HCT116 (cell line): Measurements from ENCODE around the gene CDX1. TPM values are rescaled to one million over a fixed set of nuclear protein-coding genes. Genes with fewer than 3 reads are reported as not detected.

ENCODE experiments used
- ATAC-seq: fragments of 200-7000 bp; cut with Tn5 transposase; 2 replicates; pipeline ENCODE4 v1.9.1; 2020; ENCODE audit warnings: mild to moderate bottlenecking, moderate library complexity
- BruUV-seq: library from RNA; stranded (reverse); fragments of 400-500 nt; replicated peaks from 2 replicates; lab custom pipeline; 2021; lab: Mats Ljungman, UMichigan
- CTCF ChIA-PET: fragments of 300-600 bp; sonication (Branson Sonifier 250); formaldehyde crosslinking; loops from one replicate; lab custom pipeline; 2021; ENCODE audit warnings: antibody characterized with exemption; lab: Charles Lee
- POLR2A ChIA-PET: fragments of 300-600, 350-600 bp; sonication (Branson Sonifier 250); formaldehyde crosslinking; loops from one replicate; lab custom pipeline; 2021; ENCODE audit warnings: antibody characterized with exemption; lab: Charles Lee
- RAD21 ChIA-PET, 2 experiments: fragments of 300-600 bp; sonication (Branson Sonifier 250); formaldehyde crosslinking; loops; one replicate each; lab custom pipeline; 2023; ENCODE audit warnings: low total read pairs in 2 of 2; ENCODE audit not compliant: uncharacterized antibody in 2 of 2, unreplicated experiment in 2 of 2, low non-redundant PET in 1 of 2; lab: Charles Lee
- DNase-seq: peaks from one replicate; pipeline ENCODE4 v3.0.0-alpha.2; 2010; ENCODE audit warnings: low read depth, low spot score
- H2AFZ ChIP-seq: fragments of 200-600 bp; shearing (Covaris generic), sonication (generic); 2 replicates; pipeline ENCODE4 v1.6.1; 2017; ENCODE audit warnings: low read depth, mixed run types, mixed read lengths, antibody characterized with exemption, low read length; ENCODE audit not compliant: poor library complexity, severe bottlenecking
- H3K27ac ChIP-seq: 2 replicates; pipeline ENCODE4 v1.5.1; 2012; ENCODE audit warnings: low read depth, low read length
- H3K27me3 ChIP-seq: fragments of 200-600 bp; sonication (generic); 2 replicates; pipeline ENCODE4 v1.6.1; 2016; ENCODE audit warnings: mixed run types, low read length, mixed read lengths; ENCODE audit not compliant: insufficient read depth
- H3K36me3 ChIP-seq, 2 experiments: fragments of 200-500 bp in 1 of 2; fragments of 200-600 bp in 1 of 2; sonication (Bioruptor generic) in 1 of 2; sonication (generic) in 1 of 2; 2 replicates each; pipeline versions ENCODE4 v1.5.1 to v1.6.1; 2014 to 2016; ENCODE audit warnings: low read length in 2 of 2, inconsistent platforms in 1 of 2, mixed read lengths in 1 of 2, mixed run types in 1 of 2; ENCODE audit not compliant: insufficient read depth in 2 of 2, control insufficient read depth in 1 of 2
- H3K4me1 ChIP-seq, 2 experiments: fragments of 200-600 bp in 1 of 2; sonication (generic) in 1 of 2; 2 replicates each; pipeline versions ENCODE4 v1.5.1 to v1.6.1; 2012 to 2017; ENCODE audit warnings: low read length in 2 of 2, inconsistent platforms in 1 of 2, mild to moderate bottlenecking in 1 of 2, mixed read lengths in 1 of 2, mixed run types in 1 of 2, moderate library complexity in 1 of 2; ENCODE audit not compliant: insufficient read depth in 2 of 2, control insufficient read depth in 1 of 2
- H3K4me2 ChIP-seq: fragments of 200-600 bp; sonication (generic); 2 replicates; pipeline ENCODE4 v1.6.1; 2017; ENCODE audit warnings: mixed run types, low read length, mixed read lengths
- H3K4me3 ChIP-seq, 2 experiments: fragments of 200-600 bp in 1 of 2; sonication (generic) in 1 of 2; replicated peaks in 1 of 2; 2 replicates each; pipeline ENCODE4 v1.5.1; 2011 to 2016; ENCODE audit warnings: low read length in 2 of 2, control low read depth in 1 of 2, low read depth in 1 of 2, mild to moderate bottlenecking in 1 of 2, mixed read lengths in 1 of 2, mixed run types in 1 of 2
- H3K79me2 ChIP-seq: fragments of 200-600 bp; sonication (generic); 2 replicates; pipeline ENCODE4 v1.6.1; 2017; ENCODE audit warnings: mild to moderate bottlenecking, mixed run types, low read length, moderate library complexity, mixed read lengths; ENCODE audit not compliant: insufficient read depth
- H3K9ac ChIP-seq: fragments of 200-600 bp; sonication (generic); 2 replicates; pipeline ENCODE4 v1.6.1; 2016; ENCODE audit warnings: low read length, mixed read lengths
- H3K9me2 ChIP-seq: fragments of 200-600 bp; sonication (generic), shearing (Covaris generic); 2 replicates; pipeline ENCODE4 v1.6.1; 2017; ENCODE audit warnings: mixed run types, mild to moderate bottlenecking, moderate library complexity; ENCODE audit not compliant: insufficient read depth
- H3K9me3 ChIP-seq, 2 experiments: fragments of 200-500 bp in 1 of 2; fragments of 200-600 bp in 1 of 2; sonication (Bioruptor generic) in 1 of 2; sonication (generic) in 1 of 2; 2 replicates each; pipeline ENCODE4 v1.6.1; 2014 to 2017; ENCODE audit warnings: low read length in 2 of 2, mixed read lengths in 2 of 2, inconsistent platforms in 1 of 2, low read depth in 1 of 2, mild to moderate bottlenecking in 1 of 2, mixed run types in 1 of 2, moderate library complexity in 1 of 2; ENCODE audit not compliant: control insufficient read depth in 1 of 2, insufficient read depth in 1 of 2
- H4K20me1 ChIP-seq: fragments of 200-600 bp; sonication (generic), shearing (Covaris generic); 2 replicates; pipeline ENCODE4 v1.6.1; 2017; ENCODE audit warnings: mixed run types, mild to moderate bottlenecking, moderate library complexity; ENCODE audit not compliant: insufficient read depth
- CEBPB ChIP-seq: IDR thresholded peaks from 2 replicates; pipeline ENCODE4 v1.6.1; 2012; ENCODE audit warnings: low read depth
- CTCF ChIP-seq, 3 experiments: fragments of 200-600 bp in 1 of 3; sonication (generic) in 1 of 3; IDR thresholded peaks in 2 of 3; conservative IDR thresholded peaks in 1 of 3; 2 replicates each; pipeline ENCODE4 v1.5.1; 2012 to 2017; ENCODE audit warnings: low read depth in 2 of 3, low read length in 2 of 3, antibody characterized with exemption in 1 of 3, borderline replicate concordance in 1 of 3, control low read depth in 1 of 3, mild to moderate bottlenecking in 1 of 3, mixed read lengths in 1 of 3, mixed run types in 1 of 3, moderate library complexity in 1 of 3; ENCODE audit not compliant: insufficient read depth in 1 of 3
- EGR1 ChIP-seq: IDR thresholded peaks from 2 replicates; pipeline ENCODE4 v1.6.1; 2012; ENCODE audit warnings: low read depth
- EZH2 ChIP-seq: fragments of 200-600 bp; sonication (generic); IDR thresholded peaks from 2 replicates; pipeline ENCODE4 v1.6.1; 2017; ENCODE audit warnings: antibody characterized with exemption, mixed run types
- FOSL1 ChIP-seq: IDR thresholded peaks from 2 replicates; pipeline ENCODE4 v1.6.1; 2012; ENCODE audit warnings: low read depth
- MAX ChIP-seq: IDR thresholded peaks from 2 replicates; pipeline ENCODE4 v1.6.1; 2012
- POLR2A ChIP-seq: IDR thresholded peaks from 2 replicates; pipeline ENCODE4 v1.7.0; 2011; ENCODE audit warnings: borderline replicate concordance; ENCODE audit not compliant: insufficient read depth, insufficient read length; ENCODE audit errors: extremely low read depth
- RAD21 ChIP-seq: IDR thresholded peaks from 2 replicates; pipeline ENCODE4 v1.6.1; 2012; ENCODE audit warnings: low read depth, mild to moderate bottlenecking
- REST ChIP-seq: IDR thresholded peaks from 2 replicates; pipeline ENCODE4 v1.6.1; 2012; ENCODE audit warnings: low read depth
- SIN3A ChIP-seq: IDR thresholded peaks from 2 replicates; pipeline ENCODE4 v1.6.1; 2012; ENCODE audit warnings: low read depth
- TCF7L2 ChIP-seq: IDR thresholded peaks from 2 replicates; pipeline ENCODE4 v1.7.0; 2011; ENCODE audit warnings: borderline replicate concordance, inconsistent platforms; ENCODE audit not compliant: insufficient read depth, insufficient read length; ENCODE audit errors: extremely low read depth
- intact Hi-C: fragments of 100-400 bp; cut with micrococcal nuclease; formaldehyde crosslinking; loops from 2 replicates; pipeline ENCODE4 v1.10.0; 2022
- total RNA-seq: library from RNA; stranded (reverse); gene quantifications from one replicate; pipeline ENCODE4 v1.2.1, GENCODE V29; 2021; ENCODE audit not compliant: unreplicated experiment

Gene CDX1
- total RNA-seq, 1 experiment from 2014 or later = not detected

- TF ChIP-seq CTCF (IDR thresholded peaks at IDR 0.05 in 2 of 3, conservative IDR thresholded peaks at IDR 0.05 in 1 of 3; ENCODE audit: borderline replicate concordance in 1 of 3, insufficient read depth in 1 of 3, low read depth in 2 of 3, low read length in 2 of 3) = no peak
Measured at GRCh38 chr5:150129454-150129812, 37.1 kb upstream of the CDX1 start (continued).

- Histone ChIP-seq H3K27me3 (no peaks in the 10 kb centered on the region), H4K20me1 (no peaks in the 10 kb centered on the region), H2AFZ (peak overlapping the region; percentile 36), H3K4me2 (peak overlapping the region; percentile 70), H3K36me3 (no peaks in the 10 kb centered on the region), H3K4me3 (peak overlapping the region in 1 of 2 experiments; percentile 25; a peak in 1 of 4 replicates), H3K9me3 (no peaks in the 10 kb centered on the region), H3K79me2 (no peaks in the 10 kb centered on the region), H3K9ac (no peak overlapping the region), H3K9me2 (no peaks in the 10 kb centered on the region), H3K27ac (no peak overlapping the region)
- POLR2A ChIA-PET = no interaction called here
- intact Hi-C loops = loop anchor here (1.0 kb wide), 4 partner anchors 45 to 306 kb away; no protein-coding TSS in a partner anchor
- CTCF ChIA-PET = interaction anchor here (1.2 kb wide), 1 partner anchor 14 kb away, joined by 3 read pairs; no protein-coding TSS in a partner anchor
- RAD21 ChIA-PET = no interaction called here
- TF ChIP-seq MAX (peak; percentile 72), RAD21 (peak; percentile 97), EGR1 (no peak; the same call in 1 of the 2 replicates), TCF7L2 (no peak), POLR2A (no peak), REST (no peak), EZH2 (no peak), CEBPB (peak; percentile 98), FOSL1 (no peak), SIN3A (no peak), CTCF (IDR thresholded peaks at IDR 0.05 in 2 of 3, conservative IDR thresholded peaks at IDR 0.05 in 1 of 3; ENCODE audit: borderline replicate concordance in 1 of 3, insufficient read depth in 1 of 3, low read depth in 2 of 3, low read length in 2 of 3) (peak; percentile 91 to 94 (median 94))
- TF ChIP-seq, all 23 proteins: peak for 4
- BruUV-seq = no TSS peak
- peaks cover 0 to 9% of the 10 kb centered on the region in 2 experiments; a peak in 1 of 4 replicates for H3K4me1 ChIP-seq
- DNase-seq = peak; percentile 43
- ATAC-seq = peak; percentile 96
Measured at GRCh38 chr5:150129813-150130492, 36.6 kb upstream of the CDX1 start.
